ENCODE results near the gene KCNIP4. TPM values are rescaled to one million over a fixed set of nuclear protein-coding genes. Genes with fewer than 3 reads are reported as not detected.

Gene KCNIP4
- total RNA-seq, 1 experiment from 2014 or later = not detected

DNA sequence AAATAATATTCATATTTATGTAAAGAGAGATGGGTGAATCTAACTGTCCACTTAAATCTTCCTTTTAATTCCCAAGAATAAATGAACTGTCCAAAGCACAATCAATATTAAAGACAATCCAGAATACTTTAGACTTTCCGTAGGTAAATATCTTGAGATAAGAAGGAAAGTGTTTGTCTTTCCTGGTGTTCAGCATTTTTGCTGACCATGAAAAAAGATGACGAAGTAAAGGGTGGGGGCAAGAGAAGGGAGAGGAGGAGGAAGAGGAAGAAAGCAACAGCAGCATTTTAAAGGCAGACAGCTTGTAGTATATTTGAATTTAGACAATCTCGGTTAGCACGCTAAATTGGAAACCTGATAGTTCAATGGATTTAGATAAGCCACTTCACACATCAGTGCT, 498.2 kb downstream of the KCNIP4 start:
- no TSS peak for BruUV-seq (replicated peaks)
- H3K9me2 ChIP-seq (ENCODE audit: insufficient read depth) = no peaks in the 10 kb centered on the region
- intact Hi-C loops (cut with micrococcal nuclease; ENCODE audit: unreplicated experiment) = no loop called here
- H3K4me2 ChIP-seq = no peak overlapping the region
- no peak for DNase-seq
- no peak overlapping the region for H2AFZ ChIP-seq
- H3K36me3 ChIP-seq (ENCODE audit: low read depth) = no peaks in the 10 kb centered on the region
- ChIA-PET POLR2A (ENCODE audit: unreplicated experiment) (no interaction called here), CTCF (no interaction called here)
- no peaks in the 10 kb centered on the region for H3K4me1 ChIP-seq (replicated peaks; ENCODE audit: insufficient read depth)
- no peak overlapping the region for H3K27ac ChIP-seq
- no peak overlapping the region for H3K4me3 ChIP-seq
- TF ChIP-seq, protein P1, sequence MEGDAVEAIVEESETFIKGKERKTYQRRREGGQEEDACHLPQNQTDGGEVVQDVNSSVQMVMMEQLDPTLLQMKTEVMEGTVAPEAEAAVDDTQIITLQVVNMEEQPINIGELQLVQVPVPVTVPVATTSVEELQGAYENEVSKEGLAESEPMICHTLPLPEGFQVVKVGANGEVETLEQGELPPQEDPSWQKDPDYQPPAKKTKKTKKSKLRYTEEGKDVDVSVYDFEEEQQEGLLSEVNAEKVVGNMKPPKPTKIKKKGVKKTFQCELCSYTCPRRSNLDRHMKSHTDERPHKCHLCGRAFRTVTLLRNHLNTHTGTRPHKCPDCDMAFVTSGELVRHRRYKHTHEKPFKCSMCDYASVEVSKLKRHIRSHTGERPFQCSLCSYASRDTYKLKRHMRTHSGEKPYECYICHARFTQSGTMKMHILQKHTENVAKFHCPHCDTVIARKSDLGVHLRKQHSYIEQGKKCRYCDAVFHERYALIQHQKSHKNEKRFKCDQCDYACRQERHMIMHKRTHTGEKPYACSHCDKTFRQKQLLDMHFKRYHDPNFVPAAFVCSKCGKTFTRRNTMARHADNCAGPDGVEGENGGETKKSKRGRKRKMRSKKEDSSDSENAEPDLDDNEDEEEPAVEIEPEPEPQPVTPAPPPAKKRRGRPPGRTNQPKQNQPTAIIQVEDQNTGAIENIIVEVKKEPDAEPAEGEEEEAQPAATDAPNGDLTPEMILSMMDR (conservative IDR thresholded peaks at IDR 0.05) = no peak
- TF ChIP-seq EZH2 (IDR thresholded peaks at IDR 0.05; ENCODE audit: low read depth) = no peak
- H3K27me3 ChIP-seq (ENCODE audit: insufficient read depth, low read depth) = no peaks in the 10 kb centered on the region
- no peaks in the 10 kb centered on the region for H3K9me3 ChIP-seq (ENCODE audit: insufficient read depth, low read depth)
- no peaks in the 10 kb centered on the region for H3F3A ChIP-seq (ENCODE audit: insufficient read depth, low read depth)
- H4K20me1 ChIP-seq (ENCODE audit: insufficient read depth) = no peaks in the 10 kb centered on the region
- H3K79me2 ChIP-seq (ENCODE audit: low read depth) = no peaks in the 10 kb centered on the region

DNA sequence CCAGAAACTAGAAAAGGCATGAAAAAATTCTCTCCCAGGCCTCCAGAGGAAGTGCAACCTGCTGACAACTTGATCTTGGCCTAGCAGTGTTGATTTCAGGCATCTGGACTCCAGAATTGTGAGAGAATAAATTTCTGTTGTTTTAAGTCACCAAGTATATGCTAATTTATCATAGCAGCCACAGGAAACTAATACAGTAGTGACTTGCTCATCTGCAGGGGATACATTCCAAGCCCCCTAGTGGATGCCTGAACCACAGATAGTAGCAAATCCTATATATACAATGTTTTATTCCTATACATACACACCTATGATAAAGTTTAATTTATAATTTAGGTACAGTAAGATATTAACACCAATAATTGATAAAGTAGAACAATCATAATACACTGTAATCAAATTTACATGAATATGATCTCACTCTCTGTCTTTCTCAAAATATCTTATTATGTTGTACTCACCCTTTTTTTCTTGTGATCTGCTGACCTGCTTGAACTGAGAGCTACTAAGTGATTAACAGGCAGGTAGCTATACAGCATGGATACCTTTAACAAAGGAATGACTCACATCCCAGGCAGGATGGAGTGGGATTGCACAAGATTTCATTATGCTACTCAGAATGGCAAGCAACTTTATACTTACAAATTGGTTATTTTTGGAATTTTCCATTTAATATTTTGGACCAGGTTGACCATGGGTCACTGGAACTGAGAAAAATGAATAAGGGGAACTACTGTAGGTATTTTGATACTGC, 501.1 kb downstream of the KCNIP4 start:
- Histone ChIP-seq H3K27ac (no peak overlapping the region), H3K27me3 (ENCODE audit: insufficient read depth, low read depth) (no peaks in the 10 kb centered on the region), H3K9me2 (ENCODE audit: insufficient read depth) (no peaks in the 10 kb centered on the region), H3K36me3 (ENCODE audit: low read depth) (no peaks in the 10 kb centered on the region), H2AFZ (no peak overlapping the region), H4K20me1 (ENCODE audit: insufficient read depth) (no peaks in the 10 kb centered on the region), H3K4me1 (replicated peaks; ENCODE audit: insufficient read depth) (no peaks in the 10 kb centered on the region), H3K79me2 (ENCODE audit: low read depth) (no peaks in the 10 kb centered on the region), H3K4me2 (no peak overlapping the region), H3K4me3 (no peak overlapping the region), H3F3A (ENCODE audit: insufficient read depth, low read depth) (no peaks in the 10 kb centered on the region), H3K9me3 (ENCODE audit: insufficient read depth, low read depth) (no peaks in the 10 kb centered on the region)
- no peak for TF ChIP-seq EZH2 (IDR thresholded peaks at IDR 0.05; ENCODE audit: low read depth)
- BruUV-seq (replicated peaks) = no TSS peak
- CTCF ChIA-PET = no interaction called here
- intact Hi-C loops (cut with micrococcal nuclease; ENCODE audit: unreplicated experiment) = no loop called here
- POLR2A ChIA-PET (ENCODE audit: unreplicated experiment) = no interaction called here
- no peak for DNase-seq

DNA sequence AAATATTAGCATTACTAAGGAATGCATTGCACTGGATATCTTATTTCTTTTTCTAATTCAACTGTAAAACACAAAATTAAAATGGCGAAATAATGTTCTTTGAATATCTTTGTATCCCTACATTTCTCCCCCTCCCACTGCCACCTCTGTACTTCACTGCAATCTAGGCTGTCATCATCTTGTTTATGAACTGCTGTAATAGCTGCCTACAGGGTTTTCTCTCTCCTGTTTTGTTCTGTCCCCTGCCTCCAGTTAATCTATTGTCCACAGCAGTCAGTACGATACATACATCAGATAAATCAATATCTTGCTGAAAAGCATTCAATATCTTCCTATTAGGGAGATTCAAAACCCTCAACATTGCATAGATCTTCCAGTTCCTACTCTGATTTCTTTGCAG, 528.4 kb downstream of the KCNIP4 start:
- Histone ChIP-seq H3F3A (ENCODE audit: insufficient read depth, low read depth) (no peaks in the 10 kb centered on the region), H3K36me3 (ENCODE audit: low read depth) (no peaks in the 10 kb centered on the region), H3K79me2 (ENCODE audit: low read depth) (no peaks in the 10 kb centered on the region), H3K4me2 (no peak overlapping the region), H4K20me1 (ENCODE audit: insufficient read depth) (no peaks in the 10 kb centered on the region), H3K4me3 (no peak overlapping the region), H3K27ac (no peak overlapping the region), H3K9me2 (ENCODE audit: insufficient read depth) (no peaks in the 10 kb centered on the region), H2AFZ (no peak overlapping the region), H3K27me3 (ENCODE audit: insufficient read depth, low read depth) (no peaks in the 10 kb centered on the region), H3K9me3 (ENCODE audit: insufficient read depth, low read depth) (no peaks in the 10 kb centered on the region), H3K4me1 (replicated peaks; ENCODE audit: insufficient read depth) (no peaks in the 10 kb centered on the region)
- TF ChIP-seq EZH2 (IDR thresholded peaks at IDR 0.05; ENCODE audit: low read depth) = no peak
- TF ChIP-seq, protein P1 (conservative IDR thresholded peaks at IDR 0.05) = no peak
- DNase-seq = no peak
- CTCF ChIA-PET = no interaction called here
- intact Hi-C loops (cut with micrococcal nuclease; ENCODE audit: unreplicated experiment) = no loop called here
- BruUV-seq (replicated peaks) = no TSS peak
- POLR2A ChIA-PET (ENCODE audit: unreplicated experiment) = no interaction called here

DNA sequence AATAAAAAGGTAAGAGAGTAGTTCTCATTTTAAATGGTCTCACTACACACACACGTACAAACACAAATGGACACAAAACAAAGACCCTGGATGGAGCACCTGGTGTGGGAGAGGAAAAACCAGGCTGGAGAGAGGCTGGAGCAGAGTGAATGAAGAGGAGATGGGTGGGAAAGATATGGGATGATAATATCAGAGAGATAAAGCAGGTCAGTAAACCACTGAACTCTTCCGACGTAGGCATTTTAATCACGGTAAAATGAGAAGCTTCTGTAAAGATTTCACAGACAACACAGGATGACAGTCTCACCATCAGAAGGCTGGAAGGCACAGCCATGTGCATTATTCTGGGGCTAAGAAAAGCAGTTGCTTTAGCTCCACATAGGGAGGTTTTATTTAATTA, 532.8 kb downstream of the KCNIP4 start:
- TF ChIP-seq EZH2 (IDR thresholded peaks at IDR 0.05; ENCODE audit: low read depth) = no peak
- TF ChIP-seq, protein P1 (conservative IDR thresholded peaks at IDR 0.05) = no peak
- no peaks in the 10 kb centered on the region for H3K36me3 ChIP-seq (ENCODE audit: low read depth)

More for the DNA sequence above, 532.8 kb downstream of the KCNIP4 start:
- Histone ChIP-seq H3K27me3 (ENCODE audit: insufficient read depth, low read depth) (no peaks in the 10 kb centered on the region), H4K20me1 (ENCODE audit: insufficient read depth) (no peaks in the 10 kb centered on the region), H3F3A (ENCODE audit: insufficient read depth, low read depth) (no peaks in the 10 kb centered on the region), H3K4me3 (no peak overlapping the region), H3K4me2 (no peak overlapping the region), H3K27ac (no peak overlapping the region), H3K9me2 (ENCODE audit: insufficient read depth) (no peaks in the 10 kb centered on the region), H2AFZ (no peak overlapping the region), H3K4me1 (replicated peaks; ENCODE audit: insufficient read depth) (no peaks in the 10 kb centered on the region), H3K79me2 (ENCODE audit: low read depth) (no peaks in the 10 kb centered on the region), H3K9me3 (ENCODE audit: insufficient read depth, low read depth) (no peaks in the 10 kb centered on the region)
- ChIA-PET POLR2A (ENCODE audit: unreplicated experiment) (no interaction called here), CTCF (no interaction called here)
- BruUV-seq (replicated peaks) = no TSS peak
- intact Hi-C loops (cut with micrococcal nuclease; ENCODE audit: unreplicated experiment) = no loop called here
- DNase-seq = no peak
